ENCODE results near the gene ARSB. TPM values are rescaled to one million over a fixed set of nuclear protein-coding genes. Genes with fewer than 3 reads are reported as not detected.
"Not testable (repeated sequence)": the region's sequence is repeated elsewhere in the genome, so short reads cannot be mapped to it uniquely, and the experiment has no call there.

The ARSB gene
- total RNA-seq, 3 donors from 2014 or later = 9.8 to 17.6 (median 10.0) TPM

DNA sequence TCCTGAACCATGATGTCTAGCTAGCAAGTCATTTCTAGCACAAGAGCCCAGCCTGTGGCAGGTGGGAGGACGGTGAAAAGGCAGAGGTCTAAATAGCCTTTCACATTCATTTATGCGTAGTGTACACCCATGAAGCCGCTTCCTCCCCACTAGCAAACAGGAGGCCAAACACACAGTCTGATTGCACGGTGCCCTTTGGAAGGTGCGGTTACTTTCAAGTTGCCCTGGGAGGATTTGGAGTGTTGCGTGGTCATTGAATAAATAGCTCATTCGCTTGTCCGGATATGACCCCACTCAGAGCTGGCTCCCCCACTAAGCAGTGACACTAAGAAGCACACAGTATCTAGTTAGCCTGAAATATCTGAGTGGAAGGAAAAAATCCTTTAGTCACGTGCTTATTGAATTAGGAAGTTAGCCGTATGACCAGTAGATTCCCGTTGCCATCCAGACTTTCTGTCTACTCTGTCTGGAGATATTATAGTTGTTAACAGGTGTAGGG is 664 bp upstream of the ARSB start:
- Histone ChIP-seq H3K36me3 (no peaks in the 10 kb centered on the region), H3K4me3 (peak overlapping the region; percentile 84 to 89 (median 88)), H3K27me3 (no peaks in the 10 kb centered on the region), H3K4me1 (no peaks in the 10 kb centered on the region), H3K9me3 (no peaks in the 10 kb centered on the region), H3K27ac (peak overlapping the region; percentile 88 to 98)
- TF ChIP-seq, protein P1, sequence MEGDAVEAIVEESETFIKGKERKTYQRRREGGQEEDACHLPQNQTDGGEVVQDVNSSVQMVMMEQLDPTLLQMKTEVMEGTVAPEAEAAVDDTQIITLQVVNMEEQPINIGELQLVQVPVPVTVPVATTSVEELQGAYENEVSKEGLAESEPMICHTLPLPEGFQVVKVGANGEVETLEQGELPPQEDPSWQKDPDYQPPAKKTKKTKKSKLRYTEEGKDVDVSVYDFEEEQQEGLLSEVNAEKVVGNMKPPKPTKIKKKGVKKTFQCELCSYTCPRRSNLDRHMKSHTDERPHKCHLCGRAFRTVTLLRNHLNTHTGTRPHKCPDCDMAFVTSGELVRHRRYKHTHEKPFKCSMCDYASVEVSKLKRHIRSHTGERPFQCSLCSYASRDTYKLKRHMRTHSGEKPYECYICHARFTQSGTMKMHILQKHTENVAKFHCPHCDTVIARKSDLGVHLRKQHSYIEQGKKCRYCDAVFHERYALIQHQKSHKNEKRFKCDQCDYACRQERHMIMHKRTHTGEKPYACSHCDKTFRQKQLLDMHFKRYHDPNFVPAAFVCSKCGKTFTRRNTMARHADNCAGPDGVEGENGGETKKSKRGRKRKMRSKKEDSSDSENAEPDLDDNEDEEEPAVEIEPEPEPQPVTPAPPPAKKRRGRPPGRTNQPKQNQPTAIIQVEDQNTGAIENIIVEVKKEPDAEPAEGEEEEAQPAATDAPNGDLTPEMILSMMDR (IDR thresholded peaks at IDR 0.05) = no peak
- TF ChIP-seq POLR2AphosphoS5 (IDR thresholded peaks at IDR 0.05) = no peak
- TF ChIP-seq POLR2A (IDR thresholded peaks at IDR 0.05) = no peak
- intact Hi-C loops (cut with DNase I; ENCODE audit: low total_unique reads) = no loop called here
- DNase-seq (ENCODE audit: low spot score in 2 of 2) = no peak

GRCh38 chr5:78984439-78985115 is 533 bp downstream of the ARSB start:
- TF ChIP-seq, protein P1 (IDR thresholded peaks at IDR 0.05) = peak in 2 of 3 donors; percentile 37 to 44
- no peak for TF ChIP-seq POLR2A (IDR thresholded peaks at IDR 0.05)
- TF ChIP-seq POLR2AphosphoS5 (IDR thresholded peaks at IDR 0.05) = no peak
- H3K4me1 ChIP-seq = no peaks in the 10 kb centered on the region
- intact Hi-C loops (cut with DNase I; ENCODE audit: low total_unique reads) = no loop called here
- H3K27ac ChIP-seq = peak overlapping the region; percentile 88 to 98
- H3K36me3 ChIP-seq = no peaks in the 10 kb centered on the region
- peak overlapping the region; percentile 84 to 89 (median 88) for H3K4me3 ChIP-seq
- no peaks in the 10 kb centered on the region for H3K9me3 ChIP-seq
- peak; percentile 69 to 76 for DNase-seq (ENCODE audit: low spot score in 2 of 2)
- no peaks in the 10 kb centered on the region for H3K27me3 ChIP-seq

GRCh38 chr5:78983601-78984438 is 1.3 kb downstream of the ARSB start:
- H3K36me3 ChIP-seq = no peaks in the 10 kb centered on the region
- H3K4me1 ChIP-seq = no peaks in the 10 kb centered on the region
- no peaks in the 10 kb centered on the region for H3K9me3 ChIP-seq
- TF ChIP-seq POLR2AphosphoS5 (IDR thresholded peaks at IDR 0.05) (no peak), POLR2A (IDR thresholded peaks at IDR 0.05) (no peak)
- TF ChIP-seq, protein P1 (IDR thresholded peaks at IDR 0.05) = no peak
- H3K27me3 ChIP-seq = no peaks in the 10 kb centered on the region
- peak overlapping the region; percentile 84 to 89 (median 88) for H3K4me3 ChIP-seq
- H3K27ac ChIP-seq = peak overlapping the region; percentile 88 to 98
- DNase-seq (ENCODE audit: low spot score in 2 of 2) = no peak
- intact Hi-C loops (cut with DNase I; ENCODE audit: low total_unique reads) = no loop called here

- H3K4me3 ChIP-seq; DNase-seq (ENCODE audit: low spot score in 2 of 2); H3K36me3 ChIP-seq; H3K4me1 ChIP-seq; intact Hi-C loops (cut with DNase I; ENCODE audit: low total_unique reads); H3K27me3 ChIP-seq; H3K9me3 ChIP-seq: not testable (repeated sequence)
- H3K27ac ChIP-seq = peak overlapping the region; percentile 88 to 98
Measured at GRCh38 chr5:78983194-78983593, 1.9 kb downstream of the ARSB start.

DNA sequence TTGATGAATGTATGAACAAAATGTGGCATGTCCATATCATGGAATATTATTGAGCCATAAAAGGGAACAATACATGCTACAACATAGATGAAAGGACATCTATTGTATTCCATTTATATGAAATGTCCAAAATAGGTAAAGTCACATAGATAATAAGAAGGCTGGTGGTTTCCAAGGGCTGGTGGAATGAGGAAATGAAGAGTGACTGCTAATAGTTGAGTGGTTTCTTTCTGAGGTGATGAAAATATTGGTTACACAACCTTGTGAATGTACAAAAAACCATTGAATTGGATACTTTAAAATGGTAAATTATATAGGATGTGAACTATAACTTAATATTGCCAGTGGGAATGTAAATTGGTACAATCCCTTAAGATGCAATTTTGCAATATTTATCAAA is 5.2 kb downstream of the ARSB start:
- no peak for DNase-seq (ENCODE audit: low spot score in 2 of 2)
- TF ChIP-seq, protein P1 (IDR thresholded peaks at IDR 0.05) = no peak
- TF ChIP-seq POLR2A (IDR thresholded peaks at IDR 0.05) = no peak
- no peak for TF ChIP-seq POLR2AphosphoS5 (IDR thresholded peaks at IDR 0.05)
- no peak overlapping the region for H3K27ac ChIP-seq
- no peaks in the 10 kb centered on the region for H3K9me3 ChIP-seq
- intact Hi-C loops (cut with DNase I; ENCODE audit: low total_unique reads) = no loop called here
- H3K4me3 ChIP-seq = no peak overlapping the region
- no peaks in the 10 kb centered on the region for H3K36me3 ChIP-seq
- no peaks in the 10 kb centered on the region for H3K27me3 ChIP-seq
- H3K4me1 ChIP-seq = no peaks in the 10 kb centered on the region

Measured in breast epithelium (tissue), 4 donors.